GM12865 (cell line): ENCODE results near the gene SAMD14.

Experiments used
- DNase-seq: peaks from one replicate; pipeline ENCODE4 v3.0.0; 2010; ENCODE audit warnings: low read depth
- H3K4me3 ChIP-seq: 2 replicates; pipeline ENCODE4 v1.5.1; 2011; ENCODE audit warnings: mild to moderate bottlenecking, low read depth, low read length, control low read depth
- CTCF ChIP-seq: IDR thresholded peaks from 2 replicates; pipeline ENCODE4 v1.5.1; 2011; ENCODE audit warnings: low read length, control low read depth, low read depth, inconsistent platforms; ENCODE audit not compliant: insufficient read depth; ENCODE audit errors: missing control alignments

The SAMD14 gene

GRCh38 chr17:50071692-50072091, 58.3 kb downstream of the SAMD14 start:
- no peak overlapping the region for H3K4me3 ChIP-seq
- no peak for DNase-seq
- TF ChIP-seq CTCF, result no peak

GRCh38 chr17:50070908-50071680, 58.9 kb downstream of the SAMD14 start:
- no peak for TF ChIP-seq CTCF
- no peak for DNase-seq

GRCh38 chr17:50067996-50068395, 62.0 kb downstream of the SAMD14 start:
- no peak for TF ChIP-seq CTCF
- no peak for DNase-seq
- no peak overlapping the region for H3K4me3 ChIP-seq

More at GRCh38 chr17:50070908-50071680, 58.9 kb downstream of the SAMD14 start:
- no peak overlapping the region for H3K4me3 ChIP-seq

- no peak for DNase-seq
- no peak overlapping the region for H3K4me3 ChIP-seq
- no peak for TF ChIP-seq CTCF
These were observed 63.0 kb downstream of the SAMD14 start for GRCh38 chr17:50066995-50067394.

GRCh38 chr17:50065056-50065455, 64.9 kb downstream of the SAMD14 start:
- no peak for DNase-seq
- H3K4me3 ChIP-seq, result no peak overlapping the region
- TF ChIP-seq CTCF, result no peak

- H3K4me3 ChIP-seq, result no peak overlapping the region
- DNase-seq, result no peak
- TF ChIP-seq CTCF, result no peak
These were observed 65.5 kb downstream of the SAMD14 start for GRCh38 chr17:50064253-50065001.
